NCI-H526 treated with DMSO at 0.1 percent for 48 hours (cell line): ENCODE measurements around the gene KRT3.

Experiments used
- DNase-seq: peaks from one replicate; lab custom pipeline; 2025; lab: John Stamatoyannopoulos, UW

KRT3 gene

GRCh38 chr12:52795694-52796428 is at the start of gene KRT3:
KRT3 (minus strand) TSS chr12:52796117; CDS start chr12:52796042, 75 bp downstream.
- no peak for DNase-seq

GRCh38 chr12:52844386-52844785 is 48.5 kb upstream of the KRT3 start:
- no peak for DNase-seq

GRCh38 chr12:52839436-52840105 is 43.7 kb upstream of the KRT3 start:
- no peak for DNase-seq

GRCh38 chr12:52838609-52839435 is 42.9 kb upstream of the KRT3 start:
- no peak for DNase-seq

- DNase-seq = no peak
Observed at GRCh38 chr12:52837781-52838608, 42.1 kb upstream of the KRT3 start.

GRCh38 chr12:52837413-52837741 is 41.5 kb upstream of the KRT3 start:
- DNase-seq = no peak

GRCh38 chr12:52836491-52837412 is 40.8 kb upstream of the KRT3 start:
- DNase-seq = no peak

- no peak for DNase-seq
Observed at GRCh38 chr12:52836042-52836466, 40.1 kb upstream of the KRT3 start.

- DNase-seq = no peak
Observed at GRCh38 chr12:52835271-52836041, 39.5 kb upstream of the KRT3 start.

GRCh38 chr12:52834727-52835001 is 38.7 kb upstream of the KRT3 start:
- no peak for DNase-seq

GRCh38 chr12:52833922-52834726 is 38.2 kb upstream of the KRT3 start, which contains the start of gene KRT79:
KRT79 (minus strand) TSS chr12:52834311; CDS start chr12:52834260, 51 bp downstream.
- no peak for DNase-seq

GRCh38 chr12:52832985-52833905 is 37.3 kb upstream of the KRT3 start:
- DNase-seq = no peak

GRCh38 chr12:52832451-52832850 is 36.5 kb upstream of the KRT3 start:
- no peak for DNase-seq

GRCh38 chr12:52831251-52831650 is 35.3 kb upstream of the KRT3 start:
- DNase-seq = no peak

- DNase-seq = no peak
Observed at GRCh38 chr12:52829986-52830770, 34.3 kb upstream of the KRT3 start.

- no peak for DNase-seq
Observed at GRCh38 chr12:52828591-52829021, 32.7 kb upstream of the KRT3 start.

GRCh38 chr12:52828156-52828555 is 32.2 kb upstream of the KRT3 start:
- DNase-seq = no peak
